Measurements from ENCODE around the gene DRG1.
"Not testable (repeated sequence)": the region's sequence is repeated elsewhere in the genome, so short reads cannot be mapped to it uniquely, and the experiment has no call there.

DRG1 gene

DNA sequence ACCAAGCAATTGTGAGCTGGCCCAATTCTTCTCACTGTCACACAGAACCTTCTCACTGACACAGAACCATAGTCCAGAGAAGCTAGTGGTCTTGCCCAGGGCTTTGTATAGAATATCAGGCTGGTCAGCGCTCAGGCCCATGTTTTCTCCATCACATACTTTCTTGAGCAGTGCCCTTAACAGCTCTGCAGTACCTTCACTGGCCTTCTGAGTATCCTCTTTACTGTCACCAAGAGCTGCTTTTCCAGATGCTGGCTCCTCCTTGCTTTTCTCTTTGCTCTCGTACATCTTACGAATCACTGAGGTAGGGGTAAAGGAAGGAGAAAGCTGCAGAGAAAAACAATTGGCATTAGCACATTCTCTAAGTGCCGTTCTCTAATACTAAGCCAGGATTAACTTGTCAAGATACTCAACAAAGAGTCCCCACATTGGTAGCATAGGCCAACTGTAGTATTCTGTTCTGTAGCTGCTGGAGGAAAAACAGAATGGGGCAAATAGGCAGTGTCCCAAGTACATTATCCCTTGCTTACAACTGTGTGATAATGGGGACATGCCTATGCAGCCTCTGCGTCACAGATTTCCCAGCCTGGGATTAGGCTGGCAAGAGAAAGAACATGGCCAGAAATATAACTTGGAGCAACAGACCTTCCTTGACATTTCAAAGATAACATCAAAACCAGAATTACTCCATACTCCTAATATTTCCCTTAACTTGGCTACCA is 43.5 kb downstream of the DRG1 start:
- no peak for DNase-seq (ENCODE audit: low read depth)

DNA sequence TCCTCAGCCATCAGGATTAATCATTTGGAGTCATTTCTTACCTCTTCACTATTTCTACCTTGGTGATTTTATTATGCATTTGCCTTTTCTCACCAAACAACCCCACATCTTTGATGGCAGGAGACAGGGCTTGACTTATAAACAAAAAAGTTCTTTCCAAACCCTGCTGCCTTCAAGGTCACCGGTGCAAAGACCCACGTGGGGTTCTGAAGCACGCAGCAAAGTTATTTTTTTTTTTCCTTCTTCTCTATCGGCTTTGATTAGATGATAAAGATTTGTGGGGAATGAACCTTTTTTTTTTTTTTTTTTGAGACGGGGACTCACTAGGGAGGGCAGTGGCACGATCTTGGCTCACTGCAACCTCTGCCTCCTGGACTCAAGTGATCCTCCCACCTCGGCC is 44.1 kb downstream of the DRG1 start:
- DNase-seq (ENCODE audit: low read depth): no peak

DNA sequence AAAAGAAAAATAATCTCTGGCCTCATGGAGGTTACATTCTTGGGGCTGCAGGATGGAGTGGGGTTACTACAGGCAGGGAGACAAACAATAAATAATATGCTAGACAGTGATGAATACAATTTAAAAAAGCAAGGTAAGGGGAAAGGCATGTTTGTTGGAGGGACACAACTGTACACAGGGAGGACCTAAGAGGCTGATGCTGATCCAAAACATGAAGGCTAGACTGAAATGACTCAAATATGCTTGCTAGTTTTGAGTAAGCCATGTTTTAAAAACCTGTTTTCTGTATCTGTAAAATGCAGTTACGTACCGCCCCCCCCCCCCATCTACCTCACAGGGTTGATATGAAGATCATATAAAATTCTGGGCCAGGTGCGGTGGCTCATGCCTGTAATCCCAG is 46.2 kb downstream of the DRG1 start:
- DNase-seq (ENCODE audit: low read depth): no peak

DNA sequence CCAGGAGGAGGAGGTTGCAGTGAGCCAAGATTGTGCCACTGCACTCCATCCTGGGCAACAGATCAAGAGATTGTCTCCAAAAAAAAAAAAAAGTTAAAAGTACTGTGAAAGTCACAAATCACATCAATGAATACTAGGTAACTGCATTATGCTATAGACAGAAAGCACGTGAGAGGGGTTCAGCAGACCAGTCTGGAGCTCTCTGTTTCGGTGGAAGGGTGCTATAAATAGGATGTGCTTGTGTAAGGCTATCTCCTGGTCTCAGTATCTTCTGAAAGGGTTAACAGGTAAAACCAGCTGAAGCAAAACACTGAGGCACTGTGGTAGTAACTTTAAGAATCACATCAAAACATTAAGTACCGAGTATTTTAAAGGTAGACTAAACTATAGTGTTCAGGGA is 46.8 kb downstream of the DRG1 start:
- no peak for DNase-seq (ENCODE audit: low read depth)

DNA sequence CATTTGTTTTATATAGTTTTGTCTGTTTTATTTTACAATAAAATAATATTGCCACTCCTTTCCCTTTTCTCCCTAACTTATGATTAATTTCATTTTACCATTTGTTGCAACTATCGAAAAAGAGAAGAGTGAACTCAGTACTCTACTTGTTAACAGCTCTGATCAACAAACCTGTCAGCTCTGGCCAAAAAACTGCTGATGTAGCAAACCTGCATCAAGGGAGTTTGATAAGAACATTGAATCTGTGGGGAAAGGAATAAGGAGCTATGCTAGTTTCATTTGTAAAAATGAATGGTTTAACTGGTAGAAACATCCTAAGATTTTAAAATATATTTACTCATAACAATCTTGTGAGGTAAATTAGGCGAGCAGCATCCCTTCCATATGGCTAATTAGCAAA is 47.4 kb downstream of the DRG1 start:
- DNase-seq (ENCODE audit: low read depth): no peak

DNA sequence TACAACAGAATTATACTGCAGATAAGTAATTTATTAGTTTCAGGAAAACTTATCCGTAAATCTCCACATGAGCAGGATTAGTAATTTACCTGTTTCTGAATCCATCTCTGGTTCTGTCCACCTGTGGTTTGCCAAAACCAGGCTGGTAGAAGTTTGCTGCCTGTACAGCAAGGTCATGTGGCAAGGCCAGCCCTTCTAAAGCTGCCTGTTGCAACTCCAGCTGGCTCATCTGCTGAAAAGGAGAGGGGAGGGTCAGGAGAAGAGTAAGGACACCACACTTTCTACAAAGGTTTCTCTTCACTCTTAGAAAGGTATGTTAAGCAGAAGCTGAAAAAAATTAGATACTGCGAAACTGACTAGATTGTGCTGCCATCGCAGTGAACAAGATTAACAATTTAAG is 47.9 kb downstream of the DRG1 start:
- no peak for DNase-seq (ENCODE audit: low read depth)

DNA sequence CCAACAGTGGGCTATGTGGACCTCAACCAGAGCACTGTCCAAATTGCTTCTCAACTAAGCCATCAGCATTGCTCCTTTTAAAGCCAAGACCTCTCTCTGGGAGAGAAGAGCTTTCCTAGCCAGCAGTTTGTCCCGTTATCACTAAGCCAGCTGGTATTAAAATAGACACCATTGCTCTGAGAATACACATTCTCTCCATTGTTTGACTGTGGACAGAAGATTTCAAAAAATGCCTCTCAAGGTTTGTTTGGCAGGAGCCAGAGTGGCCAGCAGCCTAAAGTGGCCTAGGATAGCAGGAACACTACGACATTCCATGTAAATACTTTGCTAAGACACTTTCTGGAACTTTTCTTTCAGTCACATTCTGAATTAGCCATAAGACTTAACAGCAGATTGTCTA is 49.0 kb downstream of the DRG1 start:
- DNase-seq (ENCODE audit: low read depth): no peak

DNA sequence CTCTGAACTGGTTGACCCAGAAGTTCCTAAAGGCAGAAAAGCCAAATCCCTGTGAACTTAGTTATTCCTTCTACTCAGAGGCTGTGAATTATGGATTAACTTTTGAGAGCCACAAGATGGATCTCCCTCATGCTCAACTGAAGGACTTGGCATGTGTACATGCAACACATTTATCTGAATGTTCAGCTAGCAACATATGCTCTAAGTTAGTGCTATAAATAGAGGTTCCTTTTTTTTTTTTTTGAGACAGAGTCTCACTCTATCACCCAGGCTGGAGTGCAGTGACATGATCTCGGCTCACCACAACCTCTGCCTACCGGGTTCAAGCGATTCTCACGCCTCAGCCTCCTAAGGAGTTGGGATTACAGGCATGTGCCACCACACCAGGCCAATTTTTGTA is 50.1 kb downstream of the DRG1 start:
- DNase-seq (ENCODE audit: low read depth): no peak

DNA sequence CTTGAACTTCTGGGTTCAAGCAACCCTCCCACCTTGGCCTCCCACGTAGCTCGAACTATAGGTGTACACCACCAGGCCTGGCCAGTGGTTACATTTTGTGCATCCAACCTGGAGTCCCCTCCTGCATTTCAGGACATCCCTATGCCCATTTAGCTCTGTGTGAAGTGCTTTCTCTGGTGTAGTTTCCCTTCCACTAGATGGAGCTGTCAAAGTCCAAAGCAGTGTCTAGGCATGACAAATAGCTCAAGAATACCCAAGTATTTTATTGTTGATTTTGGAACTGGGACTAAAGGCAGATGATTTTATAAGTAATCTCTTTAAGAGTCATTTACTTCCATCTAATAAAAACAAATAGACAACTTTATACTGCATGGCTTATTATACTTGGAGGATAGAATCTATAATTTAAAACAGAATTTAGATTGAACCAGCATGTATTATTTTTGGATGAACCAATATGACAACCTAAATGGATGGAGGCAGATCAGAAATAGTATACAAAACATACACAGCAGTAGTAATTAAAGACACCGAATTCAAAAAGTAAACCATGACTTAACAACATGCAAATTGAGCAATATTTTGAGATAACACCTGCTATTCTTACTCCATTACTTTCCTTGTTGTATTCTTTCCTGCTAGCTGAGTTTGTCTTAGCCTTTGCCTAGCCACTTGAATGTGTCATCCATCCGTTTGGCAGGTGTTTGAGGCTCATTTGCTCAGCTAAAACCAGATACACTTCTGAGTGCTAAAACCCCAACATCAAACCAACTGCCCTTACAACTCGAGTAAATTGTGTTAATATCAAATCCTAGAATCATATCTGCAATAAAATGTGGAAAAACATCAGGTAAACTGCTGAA is 52.5 kb downstream of the DRG1 start:
- no peak for DNase-seq (ENCODE audit: low read depth)

DNA sequence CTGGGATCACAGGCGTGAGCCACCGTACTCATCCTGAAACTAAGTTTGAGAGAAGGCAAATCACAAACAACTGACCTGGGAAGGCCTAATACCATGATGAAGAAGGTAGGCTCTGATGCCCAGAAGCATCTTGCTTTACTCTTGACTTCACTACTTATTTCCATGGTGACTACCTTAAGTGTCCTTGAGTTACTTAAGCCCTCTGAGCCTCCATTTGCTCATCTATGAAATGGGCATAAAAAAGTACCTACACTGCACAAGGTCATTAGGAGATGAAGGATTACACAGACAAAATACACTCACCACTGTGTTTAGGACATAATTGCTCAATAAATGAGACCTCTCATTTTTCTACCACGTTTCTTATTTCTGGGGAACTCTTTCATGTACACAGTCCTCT is 62.3 kb downstream of the DRG1 start:
- no peak for DNase-seq (ENCODE audit: low read depth)

DNA sequence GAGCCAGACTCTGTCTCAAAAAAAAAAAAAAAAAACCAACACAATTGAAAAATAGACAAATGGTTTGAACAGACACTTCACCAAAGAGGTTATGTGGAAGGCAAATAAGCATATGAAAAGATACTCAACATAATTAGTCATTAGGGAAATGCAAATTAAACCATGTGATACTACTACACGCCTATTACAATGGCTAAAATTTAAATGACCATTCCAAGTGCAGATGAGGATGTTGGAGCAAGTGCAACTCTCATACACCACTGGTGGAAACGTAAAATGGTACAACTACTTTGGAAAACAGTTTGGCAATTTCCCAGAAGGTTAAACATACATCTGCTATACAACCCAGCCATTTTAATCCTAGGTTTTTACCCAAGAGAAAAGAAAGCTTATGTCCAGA is 65.9 kb downstream of the DRG1 start:
- no peak for DNase-seq (ENCODE audit: low read depth)

DNA sequence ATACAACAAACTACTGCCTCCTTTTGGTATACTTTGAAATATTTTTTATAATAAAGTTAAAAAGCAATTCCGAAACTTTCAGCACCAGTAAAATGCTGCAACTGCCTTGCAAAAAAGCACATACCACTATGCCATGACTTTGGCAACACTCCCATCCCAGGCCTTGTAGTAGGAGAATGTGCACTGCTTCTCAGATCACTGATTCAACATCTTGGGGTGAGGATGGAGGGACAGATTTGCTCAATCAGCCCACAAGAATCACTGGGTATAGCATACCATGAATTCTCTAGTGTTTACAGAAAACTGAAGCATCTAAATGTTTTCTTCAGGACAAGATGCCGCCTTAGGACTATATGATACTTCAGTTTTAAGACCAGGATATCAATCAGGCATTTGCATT is 75.3 kb downstream of the DRG1 start:
- no peak for DNase-seq (ENCODE audit: low read depth)

DNA sequence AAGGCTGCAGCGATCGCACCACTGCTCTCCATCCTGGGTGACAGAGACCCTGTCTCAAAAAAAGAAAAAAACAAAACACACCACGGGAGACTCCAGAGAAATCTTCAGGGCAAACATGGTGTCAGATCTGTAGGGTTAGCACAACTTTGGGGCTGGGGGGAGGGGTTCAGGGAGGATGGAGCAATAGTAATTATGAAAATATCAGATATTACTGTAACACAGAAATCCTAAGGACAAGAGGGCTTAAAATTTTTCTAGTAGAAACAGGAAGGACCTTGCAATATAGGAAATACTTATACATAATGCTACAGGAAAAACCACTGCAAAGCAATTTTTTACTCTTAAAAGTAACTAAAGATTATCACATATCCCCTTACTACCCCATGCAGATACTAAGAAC is 76.4 kb downstream of the DRG1 start:
- DNase-seq (ENCODE audit: low read depth): no peak

DNA sequence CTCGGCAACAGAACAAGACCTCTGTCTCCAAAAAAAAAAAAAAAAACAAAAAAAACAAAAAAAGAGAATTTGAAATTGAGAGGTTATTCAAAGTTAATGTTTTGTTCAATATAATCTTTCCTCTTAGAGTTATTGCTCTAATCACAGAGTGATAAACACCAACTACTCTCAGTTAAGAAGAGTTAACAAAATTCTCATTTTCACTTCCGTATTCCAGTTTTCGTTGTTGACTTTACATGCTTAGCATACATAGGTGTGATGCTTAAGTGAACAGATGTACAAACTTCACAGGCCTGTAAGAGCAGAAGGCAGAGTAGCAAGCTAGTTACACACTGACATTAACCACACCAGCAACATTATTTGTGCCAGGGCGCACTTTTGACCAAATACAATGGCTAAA is 77.9 kb downstream of the DRG1 start:
- no peak for DNase-seq (ENCODE audit: low read depth)

DNA sequence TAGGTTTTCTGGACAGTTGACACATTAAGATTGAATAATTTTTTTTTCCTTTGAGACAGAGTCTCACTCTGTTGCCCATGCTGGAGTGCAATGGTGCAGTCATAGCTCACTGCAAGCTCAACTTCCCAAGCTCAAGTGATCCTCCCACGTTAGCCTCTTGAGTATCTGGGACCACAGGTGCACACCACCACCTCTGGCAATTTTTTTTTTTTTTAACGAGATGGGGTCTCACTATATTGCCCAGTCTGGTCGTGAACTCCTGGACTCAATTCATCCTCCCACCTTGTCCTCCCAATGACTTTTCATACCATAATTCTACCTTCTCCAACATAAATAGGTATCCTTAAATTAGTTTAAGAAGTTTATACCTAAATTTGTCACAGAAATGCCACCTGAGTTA is 81.7 kb downstream of the DRG1 start:
- no peak for DNase-seq (ENCODE audit: low read depth)

DNA sequence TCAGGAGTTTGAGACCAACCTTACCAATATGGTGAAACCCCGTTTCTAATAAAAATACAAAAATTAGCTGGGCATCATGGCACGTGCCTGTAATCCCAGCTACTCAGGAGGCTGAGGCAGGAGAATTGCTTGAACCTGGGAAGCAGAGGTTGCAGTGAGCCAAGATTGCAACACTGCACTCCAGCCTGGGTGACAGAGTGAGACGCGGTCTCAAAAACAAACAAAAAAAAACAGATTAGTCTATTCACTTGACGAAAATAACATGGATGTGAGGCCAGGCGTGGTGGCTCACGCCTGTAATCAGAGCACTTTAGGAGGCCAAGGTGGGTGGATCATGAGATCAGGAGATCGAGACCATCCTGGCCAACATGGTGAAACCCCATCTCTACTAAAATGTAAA is 83.1 kb downstream of the DRG1 start:
- not testable (repeated sequence) for DNase-seq (ENCODE audit: low read depth)

Data from T-helper 22 cell (primary cell).